CD14-positive monocyte (primary cell): ENCODE results near the gene RPL9. TPM values are rescaled to one million over a fixed set of nuclear protein-coding genes. Genes with fewer than 3 reads are reported as not detected.

Experiments used
- DNase-seq, 3 donors: peaks; one replicate each; pipeline ENCODE4 v3.0.0-alpha.2; 2011 to 2022
- H2AFZ ChIP-seq: 2 replicates; pipeline ENCODE4 v1.6.0; 2012; ENCODE audit warnings: mild to moderate bottlenecking, low read depth, low read length, inconsistent platforms; ENCODE audit not compliant: insufficient read depth, poor library complexity, severe bottlenecking
- H3K27ac ChIP-seq, 2 donors: 1 replicate in 1 of 2; 2 replicates in 1 of 2; pipeline ENCODE4 v1.5.1; 2012 to 2013; ENCODE audit warnings: low read length in 2 of 2, control low read depth in 1 of 2, inconsistent platforms in 1 of 2, low read depth in 1 of 2, mild to moderate bottlenecking in 1 of 2
- H3K27me3 ChIP-seq, 2 donors: one replicate each; pipeline versions ENCODE4 v1.6.0 to v1.6.1; 2011 to 2013; ENCODE audit warnings: low read length in 2 of 2; ENCODE audit not compliant: control insufficient read depth in 2 of 2, insufficient read depth in 2 of 2
- H3K36me3 ChIP-seq, 2 donors: replicated peaks in 1 of 2; 1 replicate in 1 of 2; 2 replicates in 1 of 2; pipeline versions ENCODE4 v1.5.1 to v1.6.1; 2012 to 2013; ENCODE audit warnings: low read length in 2 of 2, control low read depth in 1 of 2, inconsistent platforms in 1 of 2, mild to moderate bottlenecking in 1 of 2; ENCODE audit not compliant: insufficient read depth in 2 of 2, control insufficient read depth in 1 of 2
- H3K4me1 ChIP-seq, 2 donors: 1 replicate in 1 of 2; 2 replicates in 1 of 2; pipeline versions ENCODE4 v1.5.1 to v1.6.1; 2012 to 2013; ENCODE audit warnings: low read length in 2 of 2, control low read depth in 1 of 2, inconsistent platforms in 1 of 2, mild to moderate bottlenecking in 1 of 2, moderate library complexity in 1 of 2; ENCODE audit not compliant: insufficient read depth in 2 of 2, control insufficient read depth in 1 of 2
- H3K4me2 ChIP-seq: replicated peaks from 2 replicates; pipeline ENCODE3; 2012; ENCODE audit warnings: low read length, moderate library complexity, mild to moderate bottlenecking; ENCODE audit not compliant: poor library complexity, severe bottlenecking; ENCODE audit errors: extremely low read depth
- H3K4me3 ChIP-seq, 3 experiments: fragments of 200-600 bp in 1 of 3; sonication (generic) in 1 of 3; replicated peaks in 1 of 3; 1 replicate in 2 of 3; 2 replicates in 1 of 3; pipeline ENCODE4 v1.5.1; 2011 to 2013; ENCODE audit warnings: low read length in 3 of 3, mild to moderate bottlenecking in 3 of 3, control low read depth in 2 of 3, low read depth in 2 of 3, inconsistent platforms in 1 of 3, moderate library complexity in 1 of 3
- H3K79me2 ChIP-seq: 2 replicates; pipeline ENCODE4 v1.6.0; 2012; ENCODE audit warnings: mild to moderate bottlenecking, control low read depth, inconsistent platforms, low read length, moderate library complexity; ENCODE audit not compliant: insufficient read depth
- H3K9ac ChIP-seq: 2 replicates; pipeline ENCODE4 v1.6.0; 2017; ENCODE audit warnings: low read length, mild to moderate bottlenecking; ENCODE audit not compliant: insufficient read depth, poor library complexity, severe bottlenecking
- H3K9me3 ChIP-seq, 2 donors: replicated peaks in 1 of 2; 1 replicate in 1 of 2; 2 replicates in 1 of 2; pipeline versions ENCODE4 v1.5.1 to v1.6.1; 2012 to 2013; ENCODE audit warnings: low read length in 2 of 2, control low read depth in 1 of 2; ENCODE audit not compliant: control insufficient read depth in 1 of 2, insufficient read depth in 1 of 2
- H4K20me1 ChIP-seq: 2 replicates; pipeline ENCODE4 v1.6.0; 2012; ENCODE audit warnings: mild to moderate bottlenecking, low read length, control low read depth, moderate library complexity; ENCODE audit not compliant: insufficient read depth
- H3K27ac Mint-ChIP-seq, 7 donors: one replicate each; pipeline ENCODE4 v1.8.0; 2020; ENCODE audit warnings: mild to moderate bottlenecking in 7 of 7, mixed read lengths in 7 of 7, moderate library complexity in 6 of 7, inconsistent platforms in 2 of 7
- H3K27me3 Mint-ChIP-seq, 3 donors: one replicate each; pipeline ENCODE4 v1.8.0; 2021 to 2022; ENCODE audit warnings: low read depth in 3 of 3, mild to moderate bottlenecking in 3 of 3, mixed read lengths in 3 of 3, moderate library complexity in 3 of 3, inconsistent platforms in 1 of 3
- H3K36me3 Mint-ChIP-seq, 2 donors: one replicate each; pipeline ENCODE4 v1.8.0; 2020; ENCODE audit warnings: mixed read lengths in 2 of 2, inconsistent platforms in 1 of 2, mild to moderate bottlenecking in 1 of 2
- H3K4me1 Mint-ChIP-seq: one replicate; pipeline ENCODE4 v1.8.0; 2020; ENCODE audit warnings: mild to moderate bottlenecking, mixed read lengths
- H3K4me3 Mint-ChIP-seq, 2 donors: one replicate each; pipeline ENCODE4 v1.8.0; 2020; ENCODE audit warnings: mild to moderate bottlenecking in 2 of 2, mixed read lengths in 2 of 2, moderate library complexity in 1 of 2
- H3K9me3 Mint-ChIP-seq, 7 donors: one replicate each; pipeline ENCODE4 v1.8.0; 2020 to 2022; ENCODE audit warnings: mixed read lengths in 7 of 7, mild to moderate bottlenecking in 6 of 7, moderate library complexity in 6 of 7, inconsistent platforms in 2 of 7
- CTCF ChIP-seq: fragments of 200-600 bp; IDR thresholded peaks from one replicate; pipeline ENCODE4 v1.8.0; 2022; ENCODE audit warnings: antibody characterized with exemption, mild to moderate bottlenecking
- WGBS: methylation state at CpG from one replicate; pipeline ENCODE4 v1.1.5; 2013; ENCODE audit warnings: missing lambda C conversion rate; ENCODE audit not compliant: insufficient coverage; 5-methylcytosine and 5-hydroxymethylcytosine counted together
- intact Hi-C, 2 donors: fragments of 100-400 bp; cut with micrococcal nuclease; formaldehyde crosslinking; loops; one replicate each; pipeline versions ENCODE4 v1.15.0 to v1.15.1; 2023
- polyA plus RNA-seq, 3 donors: library from polyadenylated mRNA; depleted of rRNA in 1 of 3; unstranded in 2 of 3; stranded (reverse) in 1 of 3; fragments of 300-500 nt in 2 of 3; fragments of >200 nt in 1 of 3; fragmentation: Illumina TruSeq in 2 of 3; gene quantifications; 1 replicate in 2 of 3; 2 replicates in 1 of 3; pipeline ENCODE4 v1.2.3, GENCODE V29; 2012 to 2021

The RPL9 gene
- polyA plus RNA-seq, 3 donors = 821 to 1,937 (median 828) TPM

DNA sequence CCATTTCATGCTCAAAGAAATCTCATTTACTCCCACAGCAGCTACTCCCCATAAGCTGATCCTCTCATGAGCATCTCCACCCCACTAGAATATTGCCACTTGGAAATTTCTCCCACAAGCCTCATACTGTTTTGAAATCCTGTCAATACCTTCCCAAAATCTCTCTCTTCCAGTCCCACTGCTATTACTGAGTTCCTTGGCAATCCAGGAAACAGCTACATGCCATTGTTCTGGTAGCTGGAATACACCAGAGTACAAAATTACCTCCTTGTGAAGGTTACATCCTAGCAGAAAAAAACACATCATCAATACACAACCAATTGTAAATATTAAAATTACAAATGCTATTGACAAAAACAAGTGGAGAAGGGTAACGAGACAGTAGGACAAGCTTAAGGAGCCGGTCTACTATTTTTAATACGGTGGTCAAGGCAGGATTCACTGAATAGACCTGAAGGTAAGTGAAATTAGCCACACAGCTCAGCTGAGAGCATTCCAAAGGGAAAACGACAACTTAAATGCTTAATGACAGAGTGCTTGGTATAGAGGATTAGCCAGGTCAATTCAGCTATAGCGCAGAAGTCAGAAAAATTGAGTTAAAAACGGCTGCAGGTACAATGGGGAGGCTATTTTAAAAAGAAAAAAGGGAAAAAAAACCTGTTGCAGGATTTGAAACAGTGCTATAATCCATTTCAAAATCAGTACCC, 6.4 kb downstream of the RPL9 start:
- H2AFZ ChIP-seq = no peak overlapping the region
- peaks cover 0 to 2% of the 10 kb centered on the region in 2 donors for H3K27me3 ChIP-seq
- peaks cover 67 to 83% of the 10 kb centered on the region in 2 donors for H3K36me3 ChIP-seq
- H3K4me2 ChIP-seq = no peak overlapping the region
- H3K36me3 Mint-ChIP-seq = peaks cover 64 to 83% of the 10 kb centered on the region in 2 donors
- peaks cover under 1 to 3% (median 1%) of the 10 kb centered on the region in 3 donors for H3K27me3 Mint-ChIP-seq
- H4K20me1 ChIP-seq = peaks cover 61% of the 10 kb centered on the region
- H3K9me3 ChIP-seq = no peaks in the 10 kb centered on the region
- H3K79me2 ChIP-seq = peaks cover 22% of the 10 kb centered on the region
- H3K27ac Mint-ChIP-seq = peak overlapping the region in 2 of 7 donors; percentile 44 to 53
- peaks cover 18% of the 10 kb centered on the region for H3K4me1 Mint-ChIP-seq
- DNase-seq = no peak
- no peak overlapping the region for H3K4me3 ChIP-seq
- H3K27ac ChIP-seq = no peak overlapping the region
- 94% methylated on average over 5 of the region's 6 CpGs for WGBS
- peaks cover 5 to 13% of the 10 kb centered on the region in 2 donors for H3K4me1 ChIP-seq
- TF ChIP-seq CTCF = no peak
- intact Hi-C loops = loop anchor here (10.0 kb wide), 2 partner anchors 242 to 268 kb away; partner anchors contain the start of genes UBE2K (in 1 of the 2) and WDR19 (in 1 of the 2)
- peaks cover 0 to 1% (median 0%) of the 10 kb centered on the region in 7 donors for H3K9me3 Mint-ChIP-seq
- H3K9ac ChIP-seq = no peak overlapping the region
- no peak overlapping the region for H3K4me3 Mint-ChIP-seq

- DNase-seq = no peak
- Mint-ChIP-seq H3K36me3 (peaks cover 56 to 76% of the 10 kb centered on the region in 2 donors), H3K27ac (peak overlapping the region in 3 of 7 donors; percentile 18 to 79 (median 19)), H3K4me1 (peaks cover 14% of the 10 kb centered on the region), H3K9me3 (peaks cover 0 to 4% (median 0%) of the 10 kb centered on the region in 7 donors), H3K4me3 (no peak overlapping the region), H3K27me3 (peaks cover 5 to 8% (median 8%) of the 10 kb centered on the region in 3 donors)
- peaks cover 0 to 5% of the 10 kb centered on the region in 2 donors for H3K27me3 ChIP-seq
- no peak overlapping the region for H3K4me3 ChIP-seq
- peaks cover 59 to 75% of the 10 kb centered on the region in 2 donors for H3K36me3 ChIP-seq
- H2AFZ ChIP-seq = no peak overlapping the region
- H3K4me2 ChIP-seq = no peak overlapping the region
- no peak overlapping the region for H3K9ac ChIP-seq
- WGBS = 90% methylated on average over 2 of the region's 6 CpGs
- H3K9me3 ChIP-seq = no peaks in the 10 kb centered on the region
- TF ChIP-seq CTCF = no peak
- peaks cover 5 to 14% of the 10 kb centered on the region in 2 donors for H3K4me1 ChIP-seq
- intact Hi-C loops = loop anchor here (10.0 kb wide), 2 partner anchors 243 to 267 kb away; partner anchors contain the start of genes UBE2K (in 1 of the 2) and WDR19 (in 1 of the 2)
- peaks cover 57% of the 10 kb centered on the region for H4K20me1 ChIP-seq
- no peak overlapping the region for H3K27ac ChIP-seq
- H3K79me2 ChIP-seq = peaks cover 14% of the 10 kb centered on the region
Measured at GRCh38 chr4:39451423-39452023, 7.2 kb downstream of the RPL9 start.
